GM21737 (cell line): Measurements from ENCODE around the gene TLR3.
"Not testable (repeated sequence)": the region's sequence is repeated elsewhere in the genome, so short reads cannot be mapped to it uniquely, and the experiment has no call there.

Experiments
- ATAC-seq: cut with Tn5 transposase; IDR thresholded peaks from one replicate; pipeline ENCODE4 v1.9.1; 2021; ENCODE audit warnings: mild to moderate bottlenecking, moderate library complexity; ENCODE audit not compliant: unreplicated experiment

TLR3 gene

DNA sequence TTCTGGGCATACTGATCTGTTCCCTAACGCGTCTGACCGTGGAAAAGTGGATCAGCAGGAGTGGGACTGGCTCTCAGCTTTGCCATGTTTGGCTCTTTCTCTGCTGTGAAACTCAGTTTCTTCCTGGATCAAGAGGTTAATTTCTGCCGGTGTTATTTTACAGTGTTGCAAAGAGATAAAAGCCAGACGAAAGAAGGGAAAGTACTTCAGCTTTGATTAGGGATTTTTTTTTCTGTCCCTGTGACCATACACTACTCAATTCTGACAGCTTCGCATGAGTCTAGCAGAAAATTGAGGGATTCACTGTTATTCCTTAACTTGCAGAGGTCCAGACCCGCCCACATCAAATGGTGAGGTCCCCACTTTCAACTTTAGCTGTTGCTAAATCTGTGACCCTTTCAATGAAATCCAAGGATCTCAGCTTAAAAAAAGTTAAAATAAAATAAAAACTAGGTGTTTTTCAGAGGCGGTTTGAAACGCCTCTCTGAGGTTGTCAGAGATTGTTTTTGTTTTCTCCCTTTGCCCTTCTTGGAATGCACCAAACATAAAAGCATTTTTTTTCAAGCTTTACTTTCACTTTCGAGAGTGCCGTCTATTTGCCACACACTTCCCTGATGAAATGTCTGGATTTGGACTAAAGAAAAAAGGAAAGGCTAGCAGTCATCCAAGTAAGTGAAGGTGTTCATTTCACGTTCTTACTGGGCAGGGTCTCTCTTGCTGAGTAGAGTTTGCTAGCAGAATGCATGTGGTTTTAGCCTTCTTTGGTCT is at the start of gene TLR3:
TLR3 (plus strand) TSS at position 576 of the 768 bp plus-strand sequence. CDS start 7,464 bp downstream, outside the sequence.
- no peak for ATAC-seq

GRCh38 chr4:186019269-186019668 is 49.7 kb upstream of the TLR3 start:
- ATAC-seq: no peak

DNA sequence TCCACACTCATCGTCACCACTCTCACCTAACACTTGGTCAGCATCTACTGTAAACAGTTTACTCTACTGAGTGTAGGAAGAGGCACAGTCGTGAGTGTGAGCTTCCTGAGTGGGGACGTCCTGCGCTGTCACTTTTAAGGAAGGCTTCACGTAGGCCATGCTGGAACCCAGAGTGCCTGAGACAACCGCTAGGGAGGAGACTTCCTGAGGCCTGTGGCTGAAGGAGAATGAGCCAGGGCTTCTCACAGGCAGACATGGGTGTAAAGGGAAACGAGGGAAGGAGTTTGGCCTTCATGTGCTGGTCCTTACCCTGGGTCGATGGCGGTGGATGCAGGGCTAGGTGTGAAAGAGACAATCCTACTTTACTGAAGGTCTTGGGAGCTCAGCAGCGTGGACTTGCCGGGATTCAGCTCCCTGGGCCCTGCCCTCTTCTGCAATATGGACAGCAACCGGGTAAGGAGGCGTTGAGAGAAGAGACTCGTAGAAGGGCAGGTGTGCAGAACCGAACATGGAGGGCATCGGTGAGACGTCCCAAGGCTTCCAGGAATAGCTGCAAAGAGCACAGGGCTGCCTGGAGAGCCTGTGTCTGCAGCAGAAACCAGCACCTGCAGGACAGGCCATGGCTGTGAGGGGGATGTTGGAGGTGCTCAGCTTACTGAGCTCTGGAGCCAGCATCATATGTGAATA is 48.7 kb upstream of the TLR3 start:
- ATAC-seq: no peak

DNA sequence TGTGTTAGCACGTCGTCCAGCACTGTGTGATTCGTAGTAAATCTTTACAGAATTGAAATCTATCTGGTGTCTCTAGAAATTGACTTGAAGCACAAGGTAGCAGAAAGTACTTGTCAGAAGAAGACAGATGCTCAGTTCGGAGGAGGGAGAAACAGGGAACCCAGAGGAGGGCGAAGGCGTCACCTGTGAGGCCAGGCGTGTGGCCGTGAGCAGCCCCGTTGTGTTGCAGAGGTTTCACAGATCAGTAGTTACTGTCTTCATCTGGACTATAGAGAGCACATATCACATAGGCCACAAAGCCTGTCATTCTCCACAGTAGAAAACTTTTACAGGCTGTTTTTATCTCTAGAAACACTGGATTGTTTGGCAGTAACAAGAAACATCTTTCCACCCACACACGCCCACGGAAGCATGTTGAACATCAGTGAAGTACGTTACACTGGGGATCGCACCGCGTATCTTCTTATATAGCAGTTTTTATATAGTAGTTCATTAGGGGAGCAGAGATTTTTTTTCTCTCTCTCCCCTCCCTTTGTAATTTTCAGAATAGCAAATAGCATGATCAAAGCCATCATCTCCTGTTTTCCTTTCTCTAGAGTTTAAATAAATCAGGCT is 48.1 kb upstream of the TLR3 start:
- ATAC-seq: no peak

DNA sequence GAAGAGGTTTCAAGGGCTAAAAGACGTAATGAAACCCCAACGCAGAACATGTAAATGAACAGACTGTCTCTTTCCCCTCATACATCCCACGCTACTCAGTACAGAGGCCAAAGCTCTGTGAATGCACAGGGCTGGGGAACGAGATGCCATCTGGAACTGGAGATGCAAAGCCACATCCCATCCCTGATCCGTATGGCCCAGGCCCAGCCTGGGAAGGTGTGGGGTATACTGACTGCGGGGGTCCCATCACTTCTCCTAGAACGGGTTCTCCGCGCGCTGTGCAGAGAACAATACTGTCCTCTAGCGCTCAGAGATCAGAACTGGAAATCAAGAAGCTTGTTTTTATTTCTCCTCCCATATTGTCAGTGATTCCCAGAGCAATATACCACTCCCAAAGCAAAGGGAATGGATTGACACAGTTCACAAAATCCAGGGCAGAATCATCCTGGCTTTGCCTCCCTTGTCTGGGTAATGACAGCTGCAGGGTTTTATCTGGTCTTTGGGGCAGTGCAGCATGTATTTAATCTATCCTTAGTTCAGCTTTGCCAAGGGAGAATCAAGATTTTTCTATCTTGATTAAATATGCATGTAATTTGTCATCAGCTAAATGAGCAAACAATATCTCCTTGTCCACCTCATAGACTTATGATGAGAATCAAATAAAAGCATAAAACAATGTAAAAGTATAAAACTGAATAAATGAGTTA is 47.3 kb upstream of the TLR3 start:
- ATAC-seq: no peak

- ATAC-seq: no peak
Observed at GRCh38 chr4:186023975-186024374, 45.0 kb upstream of the TLR3 start.

DNA sequence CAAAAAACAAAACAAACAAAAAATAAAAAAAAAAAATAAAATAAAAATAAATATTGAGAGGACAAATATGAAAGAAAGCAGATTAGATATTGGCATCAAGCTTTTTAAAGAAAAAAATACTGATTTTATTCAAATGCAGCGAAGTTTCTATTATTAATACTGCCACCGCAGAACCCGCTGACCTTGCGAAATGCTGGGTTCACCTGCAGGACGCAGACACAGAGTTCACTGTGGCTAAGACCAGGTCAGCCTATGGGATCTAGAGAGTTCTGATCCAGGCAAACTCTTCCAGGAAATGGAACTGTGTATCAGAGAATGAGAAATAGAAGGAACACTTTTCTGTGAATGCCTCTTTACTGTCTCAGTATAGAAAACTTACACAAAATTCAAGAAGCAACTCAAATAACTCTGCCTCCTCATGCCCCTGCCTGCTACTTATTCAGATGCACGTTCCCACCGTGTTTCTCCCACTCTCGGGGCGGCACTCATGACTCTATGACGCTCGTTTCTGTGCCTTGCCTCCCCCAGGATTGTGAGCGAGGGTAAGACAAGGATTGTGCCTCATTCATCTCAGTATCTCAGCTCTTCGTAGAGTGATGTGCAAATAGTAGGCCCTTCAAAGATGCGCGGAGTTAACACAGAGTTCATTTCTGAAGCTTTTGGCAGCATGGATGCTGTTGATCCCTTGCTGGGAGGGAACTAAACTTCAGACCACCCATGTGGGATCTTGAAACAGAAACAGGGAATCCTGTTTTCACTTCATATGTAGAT is 44.1 kb upstream of the TLR3 start:
- ATAC-seq: no peak

GRCh38 chr4:186025408-186025690 is 43.6 kb upstream of the TLR3 start:
- no peak for ATAC-seq

DNA sequence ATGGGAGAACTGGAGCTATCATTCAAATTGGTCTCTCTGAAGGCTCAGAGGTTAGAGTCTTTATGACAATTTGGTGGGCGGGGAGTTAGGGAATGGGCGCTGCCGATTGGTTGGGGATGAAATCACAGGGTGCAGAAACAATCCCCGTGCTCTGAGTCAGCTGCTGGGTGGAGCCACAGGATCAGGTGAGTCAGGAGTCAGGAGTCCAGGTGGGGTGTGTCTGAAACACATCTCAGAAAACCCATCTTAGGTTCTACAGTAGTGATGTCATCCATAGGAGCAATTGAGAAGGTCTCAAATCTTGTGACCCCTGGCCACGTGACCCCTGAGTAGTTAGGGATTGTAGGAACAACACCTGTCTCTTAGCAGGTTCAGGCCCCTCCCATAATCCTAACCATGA is 41.6 kb upstream of the TLR3 start:
- no peak for ATAC-seq

DNA sequence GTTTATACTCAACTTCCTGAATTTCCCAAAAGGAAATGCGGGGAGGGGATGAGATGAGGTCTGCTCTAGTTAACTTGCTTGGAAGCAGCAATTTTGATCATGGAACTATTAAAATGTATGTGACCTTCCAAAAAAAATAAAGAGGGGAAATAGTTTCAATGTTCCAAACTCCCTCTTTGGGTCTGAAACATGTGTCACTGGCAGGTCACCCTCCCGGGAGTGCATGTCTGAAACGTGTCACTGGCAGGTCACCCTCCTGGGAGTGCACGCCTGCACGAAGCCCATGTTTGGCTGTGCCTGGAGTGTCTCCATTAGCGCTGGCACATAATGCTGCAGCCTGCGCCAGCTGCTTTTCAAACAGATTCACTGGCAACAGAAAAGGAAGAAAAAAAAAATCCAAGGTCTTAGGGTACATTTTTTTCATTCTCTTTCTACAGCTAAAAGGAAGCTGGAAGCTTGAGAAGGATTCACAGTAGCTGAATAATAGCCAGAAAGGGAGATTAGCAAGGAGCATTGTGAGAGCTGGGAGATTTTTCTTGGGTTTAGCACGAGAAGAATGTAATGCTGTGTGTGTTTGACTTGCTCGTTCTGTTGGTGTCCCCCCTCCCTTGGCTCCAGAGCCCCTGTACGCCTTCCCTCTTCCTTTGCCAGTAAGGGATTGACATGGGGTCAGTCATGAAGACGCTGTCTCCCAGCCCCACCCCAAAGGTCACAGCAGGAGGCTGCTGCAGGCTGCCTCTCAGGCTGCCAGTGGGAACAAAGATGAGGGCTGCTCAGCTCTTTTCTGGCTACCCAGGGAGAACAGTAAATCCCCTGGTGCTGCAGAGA is 39.2 kb upstream of the TLR3 start:
- ATAC-seq: no peak

GRCh38 chr4:186030399-186030775 is 38.6 kb upstream of the TLR3 start:
- no peak for ATAC-seq

GRCh38 chr4:186030795-186031194 is 38.2 kb upstream of the TLR3 start:
- no peak for ATAC-seq

DNA sequence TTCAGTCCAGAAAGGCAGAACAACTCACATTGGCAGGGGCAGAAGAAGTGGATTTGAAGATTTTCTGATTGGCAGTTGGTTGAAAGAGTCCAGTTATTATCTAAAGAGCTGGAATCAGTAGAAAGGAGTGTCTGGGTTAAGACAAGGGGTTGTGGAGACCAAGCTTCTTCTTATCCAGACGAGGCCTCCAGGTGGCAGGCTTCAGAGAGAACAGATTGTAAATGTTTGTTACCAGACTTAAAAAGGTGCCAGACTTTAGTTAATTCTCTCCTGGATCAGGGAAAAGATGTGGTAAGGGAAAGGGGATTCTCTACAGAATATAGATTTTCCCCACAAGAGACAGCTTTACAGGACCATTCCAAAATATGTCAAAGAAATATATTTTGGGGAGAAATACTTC is 36.7 kb upstream of the TLR3 start:
- ATAC-seq: no peak

DNA sequence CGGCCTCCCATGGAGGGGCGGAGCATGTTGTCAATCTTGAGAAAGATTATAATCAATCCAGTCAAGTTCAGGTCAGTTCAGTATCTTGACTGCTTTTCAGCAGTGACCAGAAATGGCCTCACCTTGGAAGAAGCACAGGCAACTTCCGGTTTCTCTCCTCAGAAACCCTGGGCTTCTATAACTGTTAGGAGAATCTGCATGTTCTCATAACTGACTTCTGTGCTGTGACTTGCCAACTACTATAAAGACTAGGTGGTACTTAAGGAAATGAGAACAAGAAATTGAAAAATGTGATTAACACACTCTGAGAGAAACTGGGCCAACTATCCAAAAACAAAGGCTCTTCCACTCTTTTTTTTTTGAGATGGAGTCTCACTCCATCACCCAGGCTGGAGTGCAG is 35.9 kb upstream of the TLR3 start:
- no peak for ATAC-seq

DNA sequence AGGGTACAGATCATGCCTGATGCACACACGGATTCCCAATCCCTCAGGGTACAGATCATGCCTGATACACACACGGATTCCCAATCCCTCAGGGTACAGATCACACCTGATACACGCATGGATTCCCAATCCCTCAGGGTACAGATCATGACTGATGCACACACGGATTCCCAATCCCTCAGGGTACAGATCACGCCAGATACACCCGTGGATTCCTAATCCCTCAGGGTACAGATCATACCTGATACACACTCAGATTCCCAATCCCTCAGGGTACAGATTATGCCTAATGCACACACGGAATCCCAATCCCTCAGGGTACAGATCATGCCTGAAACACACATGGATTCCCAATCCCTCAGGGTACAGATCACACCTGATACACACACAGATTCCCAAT is 34.3 kb upstream of the TLR3 start:
- ATAC-seq: not testable (repeated sequence)

DNA sequence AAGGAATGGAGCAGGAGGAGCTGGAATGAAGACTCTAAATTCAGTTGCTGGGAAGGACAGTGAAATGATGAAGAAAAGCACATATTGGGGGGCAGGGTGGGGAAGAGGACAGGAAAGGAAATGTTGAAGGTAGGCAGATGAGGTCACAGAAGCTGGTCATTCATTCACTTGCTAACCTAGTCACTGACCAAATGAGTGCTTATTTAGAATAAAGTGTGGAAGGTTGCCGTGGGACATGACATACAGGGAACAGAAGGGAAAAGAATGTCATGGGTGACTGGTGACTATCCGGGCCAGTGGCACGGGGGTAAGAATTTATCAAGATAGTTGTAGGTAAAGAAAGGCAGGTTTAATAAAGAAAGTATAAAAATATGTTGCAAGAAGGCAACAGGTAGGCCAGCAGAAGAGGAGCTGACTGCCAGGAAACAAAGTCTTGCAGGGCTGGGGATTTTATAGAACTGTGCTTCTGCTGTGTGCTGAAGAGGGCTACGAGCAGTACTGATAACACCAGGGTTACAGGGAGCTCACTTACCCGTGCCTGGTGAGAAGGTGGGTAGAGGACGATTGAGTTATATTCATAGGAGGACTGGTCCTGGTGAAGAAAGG is 31.9 kb upstream of the TLR3 start:
- no peak for ATAC-seq

DNA sequence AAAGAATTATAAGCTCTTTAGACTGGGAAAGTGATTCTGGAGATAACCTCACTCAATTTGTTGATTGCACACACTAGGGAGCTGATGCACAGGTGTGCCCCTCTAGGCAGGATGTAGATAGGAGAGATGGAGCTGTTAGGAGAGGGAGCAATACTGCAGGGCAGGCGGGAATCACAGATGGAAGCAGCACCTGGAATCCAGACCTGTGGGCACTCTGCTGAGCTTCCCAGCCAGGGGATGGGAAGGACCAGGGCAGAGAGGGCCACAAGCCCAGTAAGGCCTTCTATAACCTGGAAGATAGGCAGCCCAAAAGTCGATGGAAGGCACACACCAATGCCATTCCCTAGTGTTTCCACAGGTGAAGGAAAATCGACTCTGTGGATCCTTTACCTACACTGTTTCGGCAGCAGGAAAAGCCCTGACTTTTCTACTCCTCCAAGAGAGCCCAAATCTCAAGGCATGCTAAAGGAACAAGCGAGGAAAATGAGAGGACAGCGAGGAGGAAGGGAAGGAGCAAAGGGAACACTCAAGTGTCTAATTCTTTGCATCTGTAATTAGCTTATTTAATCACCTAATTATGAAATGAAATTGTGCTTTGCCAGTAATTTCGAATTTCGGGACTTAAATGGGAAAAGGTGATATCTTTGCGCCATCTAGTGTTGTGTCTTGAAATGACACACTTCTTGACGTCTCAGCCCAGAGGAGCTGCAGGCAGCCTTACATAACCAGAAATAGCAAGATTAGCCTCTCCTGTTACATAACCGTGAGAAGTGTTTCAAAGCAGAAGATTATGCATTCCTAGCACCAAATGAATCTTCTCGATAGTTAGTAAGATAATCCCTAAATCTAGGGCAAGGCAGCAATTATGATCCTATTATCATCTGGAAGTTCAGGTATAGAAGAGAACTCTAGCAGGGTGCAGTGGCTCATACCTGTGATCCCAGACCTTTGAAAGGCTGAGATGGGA is 31.0 kb upstream of the TLR3 start:
- no peak for ATAC-seq

DNA sequence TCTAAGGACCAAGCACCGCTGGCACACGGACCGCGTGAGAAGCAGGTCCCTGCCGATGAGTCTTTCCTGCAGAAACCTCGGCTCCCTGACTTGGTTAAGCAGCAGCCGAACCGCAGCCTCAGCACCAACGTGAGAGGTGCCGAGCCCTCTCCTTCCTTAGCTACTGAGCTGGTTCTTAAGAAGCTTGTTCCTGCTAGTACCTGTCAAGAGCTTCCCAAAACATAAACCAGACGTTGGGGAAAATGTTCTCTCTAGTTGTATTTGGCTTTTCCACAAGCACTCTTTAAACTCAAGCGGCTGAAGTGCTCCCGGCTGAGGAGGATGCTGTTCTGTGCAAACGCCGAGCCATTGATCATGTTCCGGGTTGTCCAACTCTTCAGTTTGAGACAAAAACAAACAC is 29.3 kb upstream of the TLR3 start:
- no peak for ATAC-seq

DNA sequence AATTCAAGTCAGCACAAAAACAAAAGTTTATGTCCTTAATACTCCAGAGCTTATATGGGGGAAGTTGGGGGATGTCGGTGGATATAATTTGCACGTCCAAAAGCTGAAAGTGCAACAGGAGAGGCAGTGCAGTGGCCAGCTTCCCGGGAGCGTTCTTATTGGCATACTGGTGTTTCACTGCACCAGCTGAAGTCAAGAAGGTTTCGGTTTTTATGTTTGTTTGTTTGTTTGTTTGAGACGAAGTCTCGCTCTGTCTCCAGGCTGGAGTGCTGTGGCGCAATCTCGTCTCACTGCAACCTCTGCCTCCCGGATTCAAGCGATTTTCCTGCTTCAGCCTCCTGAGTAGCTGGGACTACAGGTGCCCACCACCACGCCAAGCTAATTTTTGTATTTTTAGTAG is 28.6 kb upstream of the TLR3 start:
- no peak for ATAC-seq
